H9 (cell line): ENCODE data around the gene TJP3. TPM values are rescaled to one million over a fixed set of nuclear protein-coding genes. Genes with fewer than 3 reads are reported as not detected.

Experiments used
- DNase-seq: peaks from one replicate; pipeline ENCODE4 v3.0.0-alpha.2; 2017
- H2AFZ ChIP-seq: one replicate; pipeline ENCODE4 v1.6.1; 2013; ENCODE audit warnings: mild to moderate bottlenecking, low read length, control low read depth, moderate library complexity
- H2AK5ac ChIP-seq: 2 replicates; pipeline ENCODE4 v1.6.1; 2013; ENCODE audit warnings: low read length, control low read depth, mixed read lengths; ENCODE audit not compliant: insufficient read length
- H2BK120ac ChIP-seq: one replicate; pipeline ENCODE4 v1.6.1; 2013; ENCODE audit warnings: low read depth, mild to moderate bottlenecking, low read length, control low read depth, inconsistent platforms; ENCODE audit not compliant: poor library complexity, severe bottlenecking
- H2BK12ac ChIP-seq: 2 replicates; pipeline ENCODE4 v1.6.1; 2013; ENCODE audit warnings: low read length, control low read depth, mixed read lengths, low read depth; ENCODE audit not compliant: insufficient read length
- H2BK15ac ChIP-seq: 2 replicates; pipeline ENCODE4 v1.6.1; 2013; ENCODE audit warnings: low read depth, low read length, control low read depth
- H2BK20ac ChIP-seq: one replicate; pipeline ENCODE4 v1.6.1; 2013; ENCODE audit warnings: low read depth, mild to moderate bottlenecking, low read length, control low read depth, inconsistent platforms; ENCODE audit not compliant: poor library complexity, severe bottlenecking
- H2BK5ac ChIP-seq: 2 replicates; pipeline ENCODE4 v1.6.1; 2013; ENCODE audit warnings: low read length, control low read depth, mixed read lengths; ENCODE audit not compliant: insufficient read length
- H3K14ac ChIP-seq: 2 replicates; pipeline ENCODE4 v1.6.1; 2013; ENCODE audit warnings: low read length, control low read depth; ENCODE audit not compliant: insufficient read depth
- H3K18ac ChIP-seq: 2 replicates; pipeline ENCODE4 v1.6.1; 2013; ENCODE audit warnings: low read depth, mild to moderate bottlenecking, mixed read lengths, low read length, control low read depth; ENCODE audit not compliant: insufficient read length
- H3K23ac ChIP-seq: 2 replicates; pipeline ENCODE4 v1.6.1; 2013; ENCODE audit warnings: low read length, control low read depth, mixed read lengths, low read depth; ENCODE audit not compliant: insufficient read length
- H3K23me2 ChIP-seq: 2 replicates; pipeline ENCODE4 v1.6.1; 2013; ENCODE audit warnings: low read depth, mild to moderate bottlenecking, mixed read lengths, low read length, control low read depth; ENCODE audit not compliant: insufficient read length, poor library complexity, severe bottlenecking
- H3K27ac ChIP-seq: 2 replicates; pipeline ENCODE4 v1.5.1; 2013; ENCODE audit warnings: low read length, control low read depth, mixed read lengths, low read depth; ENCODE audit not compliant: insufficient read length
- H3K27me3 ChIP-seq: 2 replicates; pipeline ENCODE4 v1.6.1; 2013; ENCODE audit warnings: low read length, control low read depth, inconsistent platforms; ENCODE audit not compliant: insufficient read depth
- H3K4ac ChIP-seq: 2 replicates; pipeline ENCODE4 v1.6.1; 2013; ENCODE audit warnings: low read depth, mild to moderate bottlenecking, control low read depth, inconsistent platforms, low read length, moderate library complexity
- H3K4me1 ChIP-seq: 2 replicates; pipeline ENCODE4 v1.6.1; 2013; ENCODE audit warnings: low read length, control low read depth, inconsistent platforms; ENCODE audit not compliant: insufficient read depth
- H3K4me2 ChIP-seq: 2 replicates; pipeline ENCODE4 v1.6.1; 2013; ENCODE audit warnings: low read length, control low read depth, mixed read lengths; ENCODE audit not compliant: insufficient read length, insufficient read depth
- H3K56ac ChIP-seq: 2 replicates; pipeline ENCODE4 v1.6.1; 2013; ENCODE audit warnings: low read depth, mild to moderate bottlenecking, mixed read lengths, low read length, control low read depth; ENCODE audit not compliant: insufficient read length
- H3K79me1 ChIP-seq: 2 replicates; pipeline ENCODE4 v1.6.1; 2013; ENCODE audit warnings: low read depth, mild to moderate bottlenecking, moderate library complexity, low read length, control low read depth, inconsistent platforms; ENCODE audit not compliant: insufficient read depth, poor library complexity, severe bottlenecking
- H3K79me2 ChIP-seq: 2 replicates; pipeline ENCODE4 v1.6.1; 2013; ENCODE audit warnings: low read length, control low read depth, inconsistent platforms; ENCODE audit not compliant: insufficient read depth
- H3K9ac ChIP-seq: 2 replicates; pipeline ENCODE4 v1.6.1; 2013; ENCODE audit warnings: low read length, control low read depth, mixed read lengths; ENCODE audit not compliant: insufficient read length; ENCODE audit errors: extremely low read depth
- H3K9me3 ChIP-seq: one replicate; pipeline ENCODE4 v1.6.1; 2013; ENCODE audit warnings: low read depth, low read length, inconsistent platforms; ENCODE audit not compliant: control insufficient read depth
- H3T11ph ChIP-seq: one replicate; pipeline ENCODE4 v1.6.1; 2013; ENCODE audit warnings: mild to moderate bottlenecking, low read length, control low read depth, inconsistent platforms
- H4K20me1 ChIP-seq: one replicate; pipeline ENCODE4 v1.6.1; 2013; ENCODE audit not compliant: control insufficient read depth, insufficient read length, insufficient read depth
- H4K5ac ChIP-seq: 2 replicates; pipeline ENCODE4 v1.6.1; 2013; ENCODE audit warnings: low read depth, mild to moderate bottlenecking, mixed read lengths, low read length, control low read depth; ENCODE audit not compliant: insufficient read length
- H4K8ac ChIP-seq: replicated peaks from 2 replicates; pipeline ENCODE4 v1.6.1; 2013; ENCODE audit warnings: low read length, control low read depth, mixed read lengths, low read depth; ENCODE audit not compliant: insufficient read length
- H4K91ac ChIP-seq: 2 replicates; pipeline ENCODE4 v1.6.1; 2013; ENCODE audit warnings: low read depth, mild to moderate bottlenecking, moderate library complexity, mixed read lengths, low read length, control low read depth; ENCODE audit not compliant: insufficient read length
- H3K27ac Mint-ChIP-seq, 3 experiments: 2 replicates in 2 of 3; 3 replicates in 1 of 3; pipeline ENCODE4 v1.8.0; 2020 to 2021; ENCODE audit warnings: mixed read lengths in 3 of 3, mild to moderate bottlenecking in 1 of 3, moderate library complexity in 1 of 3
- H3K27me3 Mint-ChIP-seq: 2 replicates; pipeline ENCODE4 v1.8.0; 2021; ENCODE audit warnings: low read depth, mild to moderate bottlenecking, moderate library complexity, mixed read lengths
- H3K36me3 Mint-ChIP-seq, 3 experiments: 2 replicates in 2 of 3; 3 replicates in 1 of 3; pipeline ENCODE4 v1.8.0; 2020 to 2021; ENCODE audit warnings: low read depth in 3 of 3, mixed read lengths in 3 of 3; ENCODE audit not compliant: insufficient read depth in 1 of 3
- H3K4me1 Mint-ChIP-seq, 2 experiments: 2 replicates each; pipeline ENCODE4 v1.8.0; 2020; ENCODE audit warnings: mixed read lengths in 2 of 2
- H3K4me3 Mint-ChIP-seq, 2 experiments: 2 replicates in 1 of 2; 3 replicates in 1 of 2; pipeline ENCODE4 v1.8.0; 2020 to 2021; ENCODE audit warnings: mild to moderate bottlenecking in 2 of 2, mixed read lengths in 2 of 2, moderate library complexity in 1 of 2
- H3K9me3 Mint-ChIP-seq, 2 experiments: 2 replicates in 1 of 2; 3 replicates in 1 of 2; pipeline ENCODE4 v1.8.0; 2020; ENCODE audit warnings: mild to moderate bottlenecking in 2 of 2, mixed read lengths in 2 of 2, moderate library complexity in 1 of 2
- WGBS: extraction: QIAGEN DNeasy Blood & Tissue Kit; methylation state at CpG from one replicate; pipeline ENCODE4 v1.1.7; 2013; ENCODE audit warnings: missing lambda C conversion rate, low lambda C conversion rate, mixed read lengths; ENCODE audit not compliant: insufficient read length; ENCODE audit errors: extremely low coverage; 5-methylcytosine and 5-hydroxymethylcytosine counted together
- total RNA-seq: library from RNA; stranded (reverse); gene quantifications from 2 replicates; pipeline ENCODE4 v1.2.1, GENCODE V29; 2021
- TF ChIP-seq, protein P1 (sequence below): fragments of 200-600 bp; sonication (generic); conservative IDR thresholded peaks from 3 replicates; pipeline ENCODE4 v1.8.0; 2021; ENCODE audit warnings: antibody characterized with exemption, mild to moderate bottlenecking

The TJP3 gene
- total RNA-seq, 1 experiment from 2014 or later = 27.3 TPM

DNA sequence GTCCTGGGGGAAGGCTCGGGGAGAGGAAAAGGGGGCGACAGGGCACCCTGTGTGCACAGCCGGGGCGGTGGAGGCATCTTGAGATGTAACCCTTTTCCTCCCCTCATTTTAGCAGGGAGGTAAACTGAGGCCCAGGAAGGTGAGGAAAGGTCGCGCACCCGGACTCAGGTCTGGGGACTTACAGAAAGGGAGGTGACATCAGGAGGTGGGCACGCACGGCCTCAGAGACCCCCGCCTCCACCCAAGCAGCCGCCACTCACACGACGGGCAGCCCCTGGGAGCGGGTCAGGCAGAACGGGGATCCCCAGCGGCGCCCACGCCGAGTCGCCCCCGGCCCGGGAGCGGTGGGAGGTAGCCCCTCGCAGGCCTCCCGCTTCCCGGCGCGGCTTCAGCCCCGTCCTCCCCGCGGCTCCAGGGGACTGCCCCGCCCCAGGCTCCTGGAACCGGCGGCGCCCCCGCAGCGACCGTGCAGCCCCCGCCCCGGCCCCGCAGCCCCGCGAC lies 8.4 kb upstream of the TJP3 start:
- DNase-seq = no peak
- H3K9ac ChIP-seq = peak overlapping the region; percentile 28

More for the DNA sequence above, 8.4 kb upstream of the TJP3 start:
- no peak overlapping the region for H4K8ac ChIP-seq
- peak overlapping the region; percentile 42 for H3K4me2 ChIP-seq
- H3K23ac ChIP-seq = no peak overlapping the region
- no peak overlapping the region for H2BK15ac ChIP-seq
- no peak overlapping the region for H2BK12ac ChIP-seq
- no peak overlapping the region for H3K18ac ChIP-seq
- no peak overlapping the region for H2BK120ac ChIP-seq
- Mint-ChIP-seq H3K36me3 (peaks cover 0 to 4% (median 0%) of the 10 kb centered on the region in 3 experiments; a peak in 2 of 7 replicates), H3K27ac (peak overlapping the region in 1 of 3 experiments; percentile 34; a peak in 1 of 7 replicates), H3K9me3 (no peaks in the 10 kb centered on the region; a peak in 2 of 5 replicates), H3K4me3 (peak overlapping the region; percentile 77 to 87), H3K4me1 (peaks cover 0 to 10% of the 10 kb centered on the region in 2 experiments; a peak in 2 of 4 replicates), H3K27me3 (no peaks in the 10 kb centered on the region)
- H2BK5ac ChIP-seq = no peak overlapping the region
- H4K5ac ChIP-seq = no peak overlapping the region
- peaks cover 16% of the 10 kb centered on the region; the same call in 1 of the 2 replicates for H3K79me2 ChIP-seq
- peaks cover 8% of the 10 kb centered on the region for H3K23me2 ChIP-seq
- no peaks in the 10 kb centered on the region; the same call in 1 of the 2 replicates for H3K4me1 ChIP-seq
- no peaks in the 10 kb centered on the region for H3K27me3 ChIP-seq
- H3K4ac ChIP-seq = no peak overlapping the region
- H3K56ac ChIP-seq = no peak overlapping the region
- WGBS = no CpG with 5 or more reads among the region's 43 CpGs
- H4K20me1 ChIP-seq = no peaks in the 10 kb centered on the region
- no peak overlapping the region for H2BK20ac ChIP-seq
- H3K14ac ChIP-seq = 0 out of 2 replicates have a peak overlapping the region, but pooled peaks have one; percentile 27
- H3K79me1 ChIP-seq = no peaks in the 10 kb centered on the region
- H4K91ac ChIP-seq = no peak overlapping the region
- H2AFZ ChIP-seq = no peak overlapping the region
- no peak overlapping the region for H2AK5ac ChIP-seq
- H3K27ac ChIP-seq = no peak overlapping the region
- H3T11ph ChIP-seq = no peak overlapping the region
- TF ChIP-seq, protein P1, sequence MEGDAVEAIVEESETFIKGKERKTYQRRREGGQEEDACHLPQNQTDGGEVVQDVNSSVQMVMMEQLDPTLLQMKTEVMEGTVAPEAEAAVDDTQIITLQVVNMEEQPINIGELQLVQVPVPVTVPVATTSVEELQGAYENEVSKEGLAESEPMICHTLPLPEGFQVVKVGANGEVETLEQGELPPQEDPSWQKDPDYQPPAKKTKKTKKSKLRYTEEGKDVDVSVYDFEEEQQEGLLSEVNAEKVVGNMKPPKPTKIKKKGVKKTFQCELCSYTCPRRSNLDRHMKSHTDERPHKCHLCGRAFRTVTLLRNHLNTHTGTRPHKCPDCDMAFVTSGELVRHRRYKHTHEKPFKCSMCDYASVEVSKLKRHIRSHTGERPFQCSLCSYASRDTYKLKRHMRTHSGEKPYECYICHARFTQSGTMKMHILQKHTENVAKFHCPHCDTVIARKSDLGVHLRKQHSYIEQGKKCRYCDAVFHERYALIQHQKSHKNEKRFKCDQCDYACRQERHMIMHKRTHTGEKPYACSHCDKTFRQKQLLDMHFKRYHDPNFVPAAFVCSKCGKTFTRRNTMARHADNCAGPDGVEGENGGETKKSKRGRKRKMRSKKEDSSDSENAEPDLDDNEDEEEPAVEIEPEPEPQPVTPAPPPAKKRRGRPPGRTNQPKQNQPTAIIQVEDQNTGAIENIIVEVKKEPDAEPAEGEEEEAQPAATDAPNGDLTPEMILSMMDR = no peak
- no peaks in the 10 kb centered on the region for H3K9me3 ChIP-seq
